Activated naive CD4-positive, alpha-beta T cell treated with Interleukin-2 at 50 U/mL for 16 hours (primary cell): ENCODE results near the gene BCAT1.
A peak's percentile ranks its signal among the peaks of the same experiment; 100 is the strongest.
"Not testable (repeated sequence)": the region's sequence is repeated elsewhere in the genome, so short reads cannot be mapped to it uniquely, and the experiment has no call there.

ENCODE experiments used
- DNase-seq: peaks from one replicate; pipeline ENCODE4 v3.0.0-alpha.2; 2020

BCAT1 gene

DNA sequence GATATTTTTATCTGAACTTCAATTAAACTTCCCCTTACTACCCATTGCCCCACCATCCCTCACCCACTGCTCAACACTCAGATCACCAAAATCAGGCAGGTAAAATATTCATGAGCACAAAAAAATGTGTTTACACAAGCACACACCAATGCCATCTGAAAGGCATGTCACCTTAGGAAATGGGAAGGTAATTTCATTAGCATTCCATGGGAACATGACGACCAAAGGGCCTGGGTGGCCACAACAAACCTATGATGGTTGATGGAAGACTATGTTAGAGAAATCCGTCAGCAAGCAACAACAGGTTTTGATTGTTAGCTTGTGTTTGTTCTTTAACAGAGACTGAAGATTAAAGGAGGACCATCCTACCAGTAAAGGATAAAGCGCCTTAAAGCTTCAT lies 97.6 kb downstream of the BCAT1 start:
- DNase-seq = no peak

DNA sequence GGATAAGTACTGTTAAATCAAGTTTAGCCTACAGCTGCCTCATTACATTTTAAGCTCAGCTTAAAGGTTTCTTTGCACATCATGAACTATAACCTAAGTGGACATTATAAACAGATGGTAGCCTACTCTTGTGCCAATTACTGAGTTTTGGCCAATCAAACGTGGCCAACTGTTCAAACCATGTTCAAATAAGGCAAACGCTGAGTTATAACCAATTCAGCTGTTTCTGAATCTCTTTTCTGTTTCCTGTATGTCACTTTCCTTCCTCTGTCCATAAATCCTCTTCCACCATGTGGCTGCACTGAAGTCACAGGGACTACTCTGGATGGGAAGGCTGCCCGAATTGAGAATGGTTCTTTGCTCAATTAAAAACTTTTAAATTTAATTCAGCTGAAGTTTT lies 98.4 kb downstream of the BCAT1 start:
- no peak for DNase-seq

DNA sequence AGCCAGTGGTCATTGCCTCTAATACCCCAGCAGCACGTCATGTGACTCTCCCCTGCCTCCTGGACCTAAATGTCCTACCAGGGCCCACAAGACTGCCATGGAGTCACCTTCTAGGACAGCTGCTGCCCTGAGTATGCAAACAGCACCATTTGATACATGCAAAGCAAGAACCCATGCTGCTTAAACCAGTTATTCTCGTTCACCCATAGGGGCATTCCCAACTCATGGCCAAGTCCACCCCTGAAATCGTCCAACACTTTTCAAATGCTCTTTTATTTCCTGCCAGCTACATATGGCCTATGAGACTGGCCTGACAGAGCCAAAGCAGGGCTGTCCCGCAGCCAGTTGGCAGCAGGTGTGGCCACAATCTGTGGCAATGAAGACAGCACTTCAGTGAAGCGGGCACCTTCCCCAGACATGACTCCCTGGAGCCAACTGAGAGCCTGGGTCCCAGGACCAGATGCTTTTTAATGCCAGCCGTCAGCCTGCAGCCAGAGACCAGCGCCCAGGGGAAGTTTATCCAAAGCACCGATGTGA lies 99.9 kb downstream of the BCAT1 start:
- no peak for DNase-seq

DNA sequence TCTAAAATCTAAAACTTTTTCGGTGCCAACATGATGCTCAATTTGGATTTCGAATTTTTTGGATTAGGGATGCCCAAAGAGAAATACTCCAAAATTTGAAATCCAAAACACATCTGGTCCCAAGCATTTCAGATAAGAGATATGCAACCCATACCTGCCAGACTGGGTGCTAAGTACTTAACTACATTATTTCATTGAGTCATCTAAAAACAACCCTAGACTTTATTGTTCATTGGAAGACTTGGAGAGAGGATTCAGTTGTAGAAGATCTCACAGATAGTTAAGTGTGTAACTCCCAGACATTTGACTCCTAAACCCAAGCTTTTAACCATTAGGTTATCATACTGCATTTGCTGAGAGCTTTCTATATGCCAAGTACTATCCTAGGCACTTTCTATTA lies 102.2 kb downstream of the BCAT1 start:
- DNase-seq = no peak

DNA sequence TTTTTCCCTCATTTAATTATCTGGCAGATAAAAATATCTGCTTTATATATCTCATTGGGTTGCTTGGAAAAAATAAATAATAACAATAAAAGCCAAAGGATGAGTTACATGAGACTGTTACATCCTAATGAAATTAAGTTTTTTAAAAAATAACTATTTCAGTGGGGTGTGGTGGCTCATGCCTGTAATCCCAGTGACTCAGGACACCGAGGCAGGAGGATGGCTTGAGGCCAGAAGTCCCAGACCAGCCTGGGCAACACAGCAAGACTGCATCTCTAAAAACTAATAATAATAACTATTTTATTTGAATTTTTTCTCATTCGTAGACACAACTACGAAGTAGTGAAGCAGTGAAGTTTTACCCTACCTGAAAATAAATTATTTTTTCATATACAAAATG lies 103.3 kb downstream of the BCAT1 start:
- no peak for DNase-seq

DNA sequence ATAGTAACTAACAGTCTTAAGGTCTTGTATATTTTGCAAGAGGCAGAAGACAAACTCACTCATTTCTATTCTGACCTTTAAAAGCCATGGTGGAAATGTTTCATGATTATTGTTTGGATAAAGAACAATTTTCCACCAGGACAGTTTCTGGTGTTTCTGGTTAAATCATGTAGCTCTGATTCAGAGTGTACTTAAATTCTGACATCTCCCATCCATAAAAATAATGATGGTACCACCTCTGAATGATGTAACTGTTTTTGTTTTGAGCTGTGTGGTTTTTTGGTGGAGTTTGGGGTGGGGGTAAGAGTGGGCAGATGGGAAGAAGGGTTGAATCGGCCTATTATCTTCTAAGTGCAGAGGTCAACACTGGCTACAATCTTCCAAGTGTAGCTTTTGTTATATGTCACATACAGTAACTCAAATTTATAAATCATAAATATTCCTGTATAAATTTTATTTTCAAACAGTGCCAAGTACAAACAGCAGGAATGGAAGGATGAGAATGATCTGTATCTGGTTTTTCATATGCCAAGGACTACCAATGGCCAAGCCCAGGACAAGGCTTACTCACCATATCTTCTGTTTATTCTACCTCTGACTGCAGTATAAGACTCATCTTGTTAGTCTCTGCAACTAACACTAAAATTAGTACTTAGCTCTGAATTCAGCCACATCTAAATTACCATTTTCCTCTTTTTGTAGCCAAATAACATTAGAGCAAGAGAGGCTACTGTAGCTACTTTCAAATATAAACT lies 108.7 kb downstream of the BCAT1 start:
- DNase-seq = no peak

DNA sequence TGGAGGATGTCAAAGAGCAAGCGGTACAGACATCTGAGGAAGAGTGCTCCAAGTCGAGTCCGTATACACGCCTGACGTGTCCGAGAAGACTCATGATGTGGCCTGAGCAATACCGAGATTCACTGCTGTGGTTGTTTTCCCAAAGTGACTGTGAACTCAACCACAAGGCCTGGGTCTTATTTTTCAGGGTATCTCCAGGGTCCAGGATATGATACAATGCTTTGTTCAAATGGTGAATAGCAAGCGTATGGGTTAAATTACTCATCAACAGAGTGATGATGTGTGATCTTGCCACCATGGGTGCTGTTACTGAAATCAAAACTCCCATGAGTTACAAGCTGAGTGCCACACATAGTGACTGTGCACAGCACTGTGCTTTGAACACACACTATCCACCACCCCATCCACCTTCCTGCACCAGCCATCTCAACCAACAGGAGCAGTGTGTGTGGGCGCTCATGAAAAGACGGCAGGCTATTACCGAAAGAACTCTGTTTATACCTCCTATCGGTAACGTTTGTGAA lies 109.6 kb downstream of the BCAT1 start:
- peak; percentile 81 for DNase-seq

DNA sequence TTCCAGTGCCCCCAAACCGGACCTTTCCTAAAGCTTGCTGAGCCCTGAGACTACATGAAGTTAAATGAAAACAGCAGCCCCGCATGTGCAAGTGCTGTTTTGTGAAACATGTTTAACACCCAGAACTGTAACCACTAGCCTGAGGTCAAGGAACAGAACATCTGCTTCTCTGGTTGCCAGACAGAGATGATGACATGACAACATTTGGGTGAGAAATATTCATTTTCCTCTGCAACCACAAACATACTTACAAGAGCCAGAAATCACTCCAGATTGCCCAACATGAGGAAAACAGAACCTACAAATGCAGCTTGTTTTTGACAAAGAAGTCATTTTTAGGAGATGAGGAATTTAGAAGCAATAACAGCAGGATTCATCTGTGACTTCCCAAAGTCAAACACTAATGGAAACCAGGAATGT lies 110.4 kb downstream of the BCAT1 start:
- peak; percentile 21 for DNase-seq

DNA sequence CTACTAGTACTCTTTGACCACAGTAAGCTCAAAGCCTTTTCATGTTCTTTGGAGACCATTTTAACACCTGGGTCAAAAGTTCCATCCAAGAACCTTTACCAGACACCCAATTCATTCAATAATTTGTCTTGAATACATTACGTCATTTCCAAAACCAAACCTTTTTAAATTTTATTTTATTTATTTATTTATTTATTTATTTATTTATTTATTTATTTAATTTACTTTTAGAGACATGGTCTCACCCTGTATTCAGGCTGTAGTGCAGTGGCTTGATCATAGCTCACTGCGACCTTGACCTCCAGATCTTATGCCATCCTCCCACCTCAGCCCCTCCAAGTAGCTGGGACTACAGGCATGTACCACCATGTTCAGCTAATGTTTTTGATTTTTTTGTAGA lies 113.5 kb downstream of the BCAT1 start:
- DNase-seq = no peak

DNA sequence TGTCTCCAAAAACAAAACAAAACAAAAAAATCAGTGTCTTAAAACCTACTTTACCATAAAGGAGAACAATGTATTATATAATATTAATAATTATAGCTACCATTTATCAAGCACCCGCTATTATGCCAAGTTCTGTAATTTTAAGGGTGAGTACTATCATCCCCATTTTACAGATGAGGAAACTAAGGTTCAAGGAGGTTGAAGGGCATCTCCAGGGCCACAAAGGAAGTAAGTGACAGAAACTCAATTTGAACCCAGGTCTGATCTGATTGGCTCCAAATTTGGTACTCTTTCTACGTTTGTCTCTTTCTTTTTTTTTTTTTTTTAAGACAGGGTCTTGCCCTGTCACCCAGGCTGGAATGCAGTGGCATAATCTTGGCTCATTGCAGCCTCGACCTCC lies 115.4 kb downstream of the BCAT1 start:
- DNase-seq = no peak

DNA sequence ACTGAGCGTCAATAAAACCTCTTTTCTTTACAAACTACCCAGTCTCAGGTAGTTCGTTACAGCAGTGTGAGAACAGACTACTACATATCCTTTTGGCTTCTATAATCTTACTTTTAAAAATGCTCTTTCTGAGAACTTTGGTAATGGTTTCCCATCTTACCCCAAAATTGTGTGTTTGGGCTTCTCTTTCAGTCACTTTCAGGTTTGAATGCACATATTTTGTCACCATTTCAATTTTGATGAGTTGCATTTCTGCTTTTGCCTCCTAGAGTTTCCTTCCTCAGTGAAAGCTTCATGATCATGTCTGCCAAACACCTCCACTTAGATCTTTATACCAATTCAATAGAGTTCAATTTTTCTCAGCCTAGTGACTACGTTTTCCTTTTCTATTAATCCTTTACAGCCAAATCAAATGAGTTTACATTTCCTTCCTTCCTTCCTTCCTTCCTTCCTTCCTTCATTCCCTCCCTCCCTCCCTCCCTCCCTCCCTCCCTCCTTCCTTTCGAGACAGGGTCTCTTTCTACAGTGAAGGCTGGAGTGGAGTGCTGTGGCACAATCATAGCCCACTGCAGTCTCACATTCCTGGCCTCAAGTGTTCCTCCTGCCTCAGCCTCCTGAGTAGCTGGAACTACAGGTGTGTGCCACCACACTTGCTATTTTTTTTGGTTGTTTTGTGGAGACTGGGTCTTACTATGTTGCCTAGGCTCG lies 124.9 kb downstream of the BCAT1 start:
- no peak for DNase-seq

DNA sequence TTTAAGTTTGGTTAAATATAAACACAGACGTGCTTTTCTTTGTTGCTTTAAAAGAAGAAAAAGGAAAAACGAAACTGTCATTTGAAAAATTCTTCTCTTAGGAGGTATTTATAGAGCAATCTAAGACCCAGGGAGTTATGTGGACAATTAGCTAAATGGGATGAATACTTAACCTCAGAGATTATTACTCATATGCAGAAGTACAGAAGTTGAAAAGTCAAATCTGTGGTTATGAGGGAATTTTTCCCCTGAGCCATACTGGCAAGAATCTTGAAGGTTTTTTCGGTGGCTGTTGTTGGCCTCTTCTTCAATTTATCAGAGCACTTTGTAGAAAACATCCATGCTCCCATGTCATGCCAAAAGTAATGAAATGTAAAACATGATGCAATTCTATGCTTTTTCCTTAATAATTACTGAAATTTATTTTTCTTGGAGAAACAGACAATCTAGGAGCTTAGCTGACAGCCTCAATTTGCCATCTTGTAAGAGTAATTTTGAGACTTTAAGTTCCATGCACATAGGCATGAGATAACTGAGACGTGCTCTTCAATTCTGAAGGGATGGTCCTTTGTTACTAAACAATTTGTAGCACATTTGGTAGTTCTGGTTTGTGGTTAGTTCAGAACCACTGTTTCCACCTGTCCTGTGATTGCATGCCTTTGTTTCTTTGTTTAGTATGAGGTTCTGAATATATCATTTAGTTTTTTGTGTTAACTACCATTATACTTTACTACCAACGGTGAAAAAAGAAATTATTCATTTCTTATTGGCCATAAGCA lies 126.6 kb downstream of the BCAT1 start:
- no peak for DNase-seq

DNA sequence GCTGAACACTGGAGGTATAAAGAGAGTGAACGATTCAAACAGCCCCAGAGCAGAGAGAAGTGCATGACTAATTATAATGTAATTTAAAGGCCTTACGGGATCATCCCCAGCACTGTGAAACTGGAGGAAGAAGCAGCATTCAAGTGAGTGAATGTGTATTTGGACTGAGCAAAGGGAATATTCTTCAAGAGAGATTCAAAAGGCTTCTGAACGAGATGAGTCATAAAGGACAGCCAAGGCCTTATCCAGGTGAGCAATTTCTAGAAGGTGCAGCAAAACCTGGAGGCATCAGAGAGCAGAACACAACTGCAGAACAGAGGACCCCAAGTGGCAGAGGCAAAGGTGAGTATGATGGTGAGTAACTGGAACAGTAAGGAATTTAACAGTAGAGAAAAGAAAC lies 127.2 kb downstream of the BCAT1 start:
- DNase-seq = no peak

DNA sequence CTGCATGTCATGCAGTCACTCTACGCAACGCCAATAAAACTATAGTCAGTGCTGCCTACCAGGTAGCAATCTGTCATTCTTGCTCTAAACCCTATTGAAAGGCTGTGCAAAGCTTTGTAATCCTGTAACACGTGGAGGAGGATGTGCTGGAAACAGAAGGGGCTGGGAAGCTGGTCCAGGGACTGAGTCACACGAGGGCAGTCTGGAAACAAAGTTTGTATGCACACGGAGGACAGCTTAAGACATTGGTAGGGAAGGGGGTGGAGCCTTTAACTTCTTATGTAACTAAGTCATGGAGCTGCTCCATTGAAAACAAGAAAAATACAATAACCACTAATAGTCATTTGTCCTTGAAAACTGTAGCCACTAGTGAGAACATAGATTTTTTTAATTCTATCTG lies 128.0 kb downstream of the BCAT1 start:
- no peak for DNase-seq

DNA sequence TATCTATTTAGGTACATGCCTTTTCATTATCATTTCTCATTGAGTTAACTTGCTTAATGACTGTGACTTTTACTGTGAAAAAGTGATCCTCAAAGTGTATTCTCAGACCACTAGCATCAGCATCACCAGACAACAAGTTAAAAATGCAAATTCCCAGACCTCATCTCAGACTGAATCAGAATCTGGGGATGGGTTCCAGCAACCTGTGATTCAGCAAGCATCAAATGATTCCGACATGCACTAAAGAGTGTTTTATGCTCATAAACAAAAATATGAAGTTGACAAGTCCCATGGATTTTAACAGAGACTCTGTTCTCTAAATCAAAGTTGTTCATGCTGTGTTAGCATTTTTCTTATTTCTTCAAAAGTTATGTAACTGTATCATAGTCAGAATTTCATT lies 130.6 kb downstream of the BCAT1 start:
- no peak for DNase-seq

DNA sequence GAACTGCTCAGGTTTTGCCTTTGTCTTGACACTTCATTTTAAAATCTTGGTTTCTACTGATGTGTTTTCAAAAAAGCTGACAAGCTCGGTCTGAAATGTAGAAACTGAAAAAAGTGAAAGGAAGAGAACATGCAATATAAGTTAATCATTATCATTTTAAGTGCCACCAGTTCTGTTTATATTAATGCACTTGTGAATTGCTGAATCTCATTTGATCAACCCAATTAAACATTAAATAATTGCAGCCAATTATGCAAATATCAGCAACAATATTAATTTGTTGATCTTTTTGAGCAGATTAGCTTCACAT lies 133.8 kb downstream of the BCAT1 start:
- no peak for DNase-seq

DNA sequence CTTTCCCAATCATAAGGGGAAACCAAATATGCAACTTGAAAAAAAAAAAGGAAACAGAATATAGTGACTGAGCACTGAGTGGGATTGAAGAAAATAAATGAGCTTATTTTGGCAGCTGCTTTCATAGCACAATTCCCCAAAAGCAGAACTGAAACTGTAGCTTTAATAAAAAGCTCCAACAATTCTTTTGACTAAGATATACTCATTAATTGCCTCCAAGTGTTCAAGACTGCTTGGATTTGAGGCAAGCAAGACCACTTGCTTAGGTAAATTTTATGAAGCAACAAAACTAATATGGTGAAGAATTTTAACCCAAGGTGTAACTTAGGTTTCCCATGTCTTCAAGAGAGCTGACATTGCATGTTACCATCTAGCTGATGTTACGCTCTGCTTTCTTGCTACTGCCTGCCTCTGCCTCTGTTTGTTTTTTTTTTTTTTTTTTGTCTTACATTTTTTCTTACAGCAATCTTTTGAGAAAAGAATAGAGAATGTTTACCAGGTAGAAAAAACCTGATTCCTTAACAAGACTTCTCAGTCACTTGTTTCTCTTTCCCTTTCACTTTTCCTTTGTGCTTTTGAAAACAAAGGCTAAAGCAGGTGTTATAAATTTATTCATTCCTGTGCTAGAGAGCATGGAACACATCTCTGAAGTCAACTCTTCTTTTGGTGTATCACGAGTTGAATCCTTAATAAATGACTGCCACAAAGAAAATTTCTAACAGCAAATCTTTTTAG lies 134.4 kb downstream of the BCAT1 start:
- no peak for DNase-seq

DNA sequence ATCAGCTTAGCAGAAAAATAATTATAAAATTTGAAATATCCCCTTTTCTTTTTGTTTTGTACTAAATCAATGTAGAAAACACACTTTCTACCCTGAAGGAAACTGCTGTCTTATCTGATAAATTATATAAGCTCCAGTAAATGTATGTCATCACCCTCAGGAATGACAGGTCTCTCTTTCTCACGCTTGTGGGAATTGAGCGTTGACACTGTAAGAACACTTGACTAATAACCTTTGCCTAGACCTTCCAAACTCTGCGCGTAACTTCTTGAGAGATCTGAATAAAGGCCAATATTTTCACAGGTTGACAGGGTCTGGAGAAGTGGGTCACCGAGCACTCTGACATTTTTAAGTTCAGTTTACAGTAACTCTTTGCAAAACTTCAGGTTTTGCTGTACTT lies 138.5 kb downstream of the BCAT1 start:
- DNase-seq = no peak

DNA sequence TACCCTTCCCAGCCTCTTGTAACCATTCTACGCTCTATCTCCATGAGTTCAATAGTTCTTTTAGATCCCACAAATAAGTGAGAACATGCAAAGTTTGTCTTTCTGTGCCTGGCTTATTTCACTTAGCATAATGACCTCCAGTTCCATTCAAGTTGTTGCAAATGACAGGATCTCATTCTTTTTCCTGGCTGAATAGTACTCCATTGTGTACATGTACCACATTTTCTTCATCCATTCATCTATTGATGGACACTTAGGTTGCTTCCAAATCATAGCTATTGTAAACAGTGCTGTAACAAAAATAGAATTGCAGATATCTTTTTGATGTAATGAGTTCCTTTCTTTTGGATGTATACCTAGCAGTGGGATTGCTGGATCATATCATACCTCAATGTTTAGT lies 139.6 kb downstream of the BCAT1 start:
- DNase-seq = not testable (repeated sequence)

DNA sequence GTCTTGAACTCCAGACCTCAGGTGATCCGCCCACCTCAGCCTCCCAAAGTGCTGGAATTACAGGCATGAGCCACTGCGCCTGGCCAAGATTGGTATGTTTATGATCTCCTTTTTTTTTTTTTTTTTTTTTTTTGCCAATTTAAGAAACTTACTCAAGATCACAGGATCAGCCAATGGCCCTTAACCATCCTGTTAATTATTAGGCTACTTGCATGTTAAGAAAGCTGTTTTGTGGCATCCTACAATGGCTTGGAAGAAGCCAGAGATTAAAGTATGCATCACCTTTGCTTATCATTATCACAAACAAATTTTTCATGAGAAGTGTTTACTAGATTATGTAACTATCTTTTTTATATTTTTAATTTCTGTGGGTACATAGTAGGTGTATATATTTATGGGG lies 140.2 kb downstream of the BCAT1 start:
- no peak for DNase-seq

DNA sequence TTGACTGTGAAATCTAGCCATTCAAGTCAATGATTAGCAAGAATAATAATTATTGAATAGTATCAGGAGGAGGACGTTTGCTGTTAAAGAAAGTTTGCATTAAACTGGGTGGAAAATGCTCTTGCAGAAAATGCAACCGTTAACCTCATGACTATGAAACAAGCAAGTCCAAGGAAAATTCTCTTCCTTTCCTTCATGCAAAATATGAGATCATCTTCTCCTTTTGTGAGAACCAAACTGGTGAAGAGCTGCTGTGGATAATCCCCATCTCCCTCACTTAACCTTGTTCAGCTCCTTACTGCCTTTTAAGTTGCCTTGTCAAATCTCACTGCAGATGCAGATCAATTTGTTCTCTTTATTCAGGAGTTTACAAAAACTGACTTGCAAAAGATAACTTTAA lies 142.5 kb downstream of the BCAT1 start:
- no peak for DNase-seq

DNA sequence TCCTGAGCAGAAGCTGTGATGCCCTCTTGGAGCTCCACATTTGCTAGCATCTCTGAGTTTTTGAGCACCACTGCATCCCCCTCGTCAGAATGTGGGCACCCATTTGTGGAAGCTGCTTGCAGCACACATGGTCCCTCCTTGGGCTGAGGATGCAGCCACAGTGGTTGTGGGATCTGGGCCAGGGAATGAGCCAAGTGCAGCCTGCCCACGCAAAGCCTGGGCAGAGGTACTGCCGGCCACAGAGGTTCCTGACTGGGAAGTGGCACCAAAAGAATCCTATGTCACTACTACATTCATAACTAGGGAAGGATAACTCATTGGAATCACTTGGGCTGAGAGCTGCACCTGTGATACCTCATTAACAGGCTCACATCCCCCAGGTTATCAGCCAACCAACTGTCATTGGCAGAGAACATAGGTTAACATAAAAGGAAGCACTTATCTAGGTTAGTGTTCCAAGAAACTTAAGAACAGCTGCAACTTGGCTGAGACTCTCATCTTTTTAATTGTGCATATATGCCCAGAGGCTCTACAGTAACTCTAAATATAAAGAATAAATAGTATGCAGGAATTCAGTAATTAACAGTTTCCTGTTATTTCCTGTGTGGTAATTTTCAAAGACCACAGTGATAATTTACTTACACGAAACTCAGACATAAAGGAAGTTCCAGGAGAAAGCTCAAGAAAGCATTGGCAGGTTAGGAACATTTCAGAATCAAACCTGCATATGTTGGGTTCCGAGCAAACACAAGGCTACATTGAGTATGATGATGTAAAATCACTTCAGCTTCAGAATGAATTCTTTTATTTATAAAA lies 145.3 kb downstream of the BCAT1 start:
- no peak for DNase-seq
